Peyer's patch (tissue), 4 donors: ENCODE measurements around the gene ACTR1A. TPM values are rescaled to one million over a fixed set of nuclear protein-coding genes. Genes with fewer than 3 reads are reported as not detected.

ENCODE experiments used
- DNase-seq, 3 donors: peaks; one replicate each; pipeline ENCODE4 v3.0.0-alpha.2; 2017 to 2019
- H3K27ac ChIP-seq, 4 donors: fragments of 200-600 bp; sonication (generic); one replicate each; pipeline ENCODE4 v1.5.1; 2016 to 2019
- H3K27me3 ChIP-seq, 2 donors: fragments of 200-600 bp; sonication (generic); one replicate each; pipeline ENCODE4 v1.5.1; 2019
- H3K36me3 ChIP-seq, 3 donors: fragments of 200-600 bp; sonication (generic); one replicate each; pipeline ENCODE4 v1.5.1; 2016 to 2019
- H3K4me1 ChIP-seq, 4 donors: fragments of 200-600 bp; sonication (generic); one replicate each; pipeline ENCODE4 v1.5.1; 2016 to 2019
- H3K4me3 ChIP-seq, 4 donors: fragments of 200-600 bp; sonication (generic); 1 replicate in 3 of 4; 2 replicates in 1 of 4; pipeline ENCODE4 v1.5.1; 2016 to 2019; ENCODE audit warnings: mild to moderate bottlenecking in 1 of 4
- H3K9me3 ChIP-seq, 4 donors: fragments of 200-600 bp; sonication (generic); one replicate each; pipeline ENCODE4 v1.5.1; 2016 to 2019; ENCODE audit warnings: mild to moderate bottlenecking in 1 of 4
- CTCF ChIP-seq, 6 experiments: fragments of 450-650 bp in 4 of 6; fragments of 200-600 bp in 2 of 6; sonication (generic) in 1 of 6; IDR thresholded peaks; one replicate each; pipeline ENCODE4 v1.5.1; 2017 to 2019; ENCODE audit warnings: antibody characterized with exemption in 6 of 6, mild to moderate bottlenecking in 3 of 6, moderate library complexity in 1 of 6
- POLR2A ChIP-seq, 2 donors: fragments of 450-650 bp; IDR thresholded peaks; one replicate each; pipeline ENCODE4 v1.5.1; 2017; ENCODE audit warnings: antibody characterized with exemption in 2 of 2, mild to moderate bottlenecking in 2 of 2, moderate library complexity in 2 of 2
- total RNA-seq, 4 donors: library from RNA; depleted of rRNA; stranded (reverse); fragments of >200 nt; gene quantifications; one replicate each; pipeline ENCODE4 v1.1.0, GENCODE V29; 2016

ACTR1A gene
- total RNA-seq, 4 donors from 2014 or later, result 41.3 to 79.7 (median 71.3) TPM

GRCh38 chr10:102434394-102435132, 67.9 kb downstream of the ACTR1A start:
- Histone ChIP-seq H3K27me3 (no peaks in the 10 kb centered on the region), H3K4me1 (peaks cover 0 to 40% (median 2%) of the 10 kb centered on the region in 4 donors), H3K9me3 (no peaks in the 10 kb centered on the region), H3K36me3 (no peaks in the 10 kb centered on the region), H3K4me3 (no peak overlapping the region), H3K27ac (peak overlapping the region; percentile 34 to 71 (median 48))
- DNase-seq, result no peak
- TF ChIP-seq CTCF (IDR thresholded peaks at IDR 0.05), result no peak
- TF ChIP-seq POLR2A (IDR thresholded peaks at IDR 0.05), result no peak

- H3K9me3 ChIP-seq, result no peaks in the 10 kb centered on the region
- no peaks in the 10 kb centered on the region for H3K27me3 ChIP-seq
- peaks cover 0 to 40% (median 2%) of the 10 kb centered on the region in 4 donors for H3K4me1 ChIP-seq
- H3K4me3 ChIP-seq, result no peak overlapping the region
- TF ChIP-seq CTCF (IDR thresholded peaks at IDR 0.05) (no peak), POLR2A (IDR thresholded peaks at IDR 0.05) (no peak)
- peak overlapping the region in 1 of 4 donors; percentile 38 for H3K27ac ChIP-seq
- DNase-seq, result no peak
- H3K36me3 ChIP-seq, result no peaks in the 10 kb centered on the region
Observed at GRCh38 chr10:102433619-102434046, 68.9 kb downstream of the ACTR1A start.

GRCh38 chr10:102432162-102432950, 70.2 kb downstream of the ACTR1A start, which contains the start of gene CUEDC2:
TSS of gene CUEDC2 (minus strand) at chr10:102432574. CDS start at chr10:102425188, 7,386 bp downstream.
- Histone ChIP-seq H3K4me3 (peak within 1 kb of the TSS; percentile 74 to 99 (median 91)), H3K4me1 (peaks cover 0 to 40% (median 2%) of the 10 kb centered on the region in 4 donors), H3K27me3 (no peaks in the 10 kb centered on the region), H3K36me3 (no peaks in the 10 kb centered on the region), H3K27ac (peak within 1 kb of the TSS; percentile 68 to 84 (median 80)), H3K9me3 (no peaks in the 10 kb centered on the region)
- TF ChIP-seq CTCF (IDR thresholded peaks at IDR 0.05) (peak in 1 of 6 experiments; percentile 8), POLR2A (IDR thresholded peaks at IDR 0.05) (peak in 1 of 2 donors; percentile 35)
- peak; percentile 94 to 98 (median 97) for DNase-seq

- peak overlapping the region; percentile 68 to 84 (median 80) for H3K27ac ChIP-seq
- TF ChIP-seq CTCF (IDR thresholded peaks at IDR 0.05), result no peak
- TF ChIP-seq POLR2A (IDR thresholded peaks at IDR 0.05), result no peak
Observed at GRCh38 chr10:102431452-102432124, 70.9 kb downstream of the ACTR1A start.

GRCh38 chr10:102429468-102429867, 73.0 kb downstream of the ACTR1A start:
- Histone ChIP-seq H3K27ac (no peak overlapping the region), H3K36me3 (peaks cover 0 to 4% (median 0%) of the 10 kb centered on the region in 3 donors), H3K27me3 (no peaks in the 10 kb centered on the region), H3K4me3 (no peak overlapping the region), H3K4me1 (peaks cover 0 to 23% (median 2%) of the 10 kb centered on the region in 4 donors), H3K9me3 (no peaks in the 10 kb centered on the region)
- TF ChIP-seq CTCF (IDR thresholded peaks at IDR 0.05), result no peak
- no peak for TF ChIP-seq POLR2A (IDR thresholded peaks at IDR 0.05)
- no peak for DNase-seq

More at GRCh38 chr10:102431452-102432124, 70.9 kb downstream of the ACTR1A start:
- H3K36me3 ChIP-seq, result no peaks in the 10 kb centered on the region
- H3K4me3 ChIP-seq, result peak overlapping the region; percentile 74 to 99 (median 91)
- no peaks in the 10 kb centered on the region for H3K9me3 ChIP-seq
- peaks cover 0 to 40% (median 2%) of the 10 kb centered on the region in 4 donors for H3K4me1 ChIP-seq
- DNase-seq, result no peak
- no peaks in the 10 kb centered on the region for H3K27me3 ChIP-seq
